WTC11 (cell line): ENCODE measurements around the gene OR6N1.

Experiments used
- ATF2 ChIP-seq: sonication (generic); formaldehyde crosslinking; IDR thresholded peaks from 2 replicates; pipeline ENCODE4 v1.8.1; 2022; ENCODE audit warnings: low read depth, missing genetic modification reagents, borderline replicate concordance
- MAX ChIP-seq: sonication (generic); formaldehyde crosslinking; IDR thresholded peaks from 2 replicates; pipeline ENCODE4 v1.8.0; 2022; ENCODE audit warnings: mild to moderate bottlenecking, missing genetic modification reagents
- SMAD3 ChIP-seq: sonication (generic); formaldehyde crosslinking; IDR thresholded peaks from 2 replicates; pipeline ENCODE4 v1.8.0; 2022; ENCODE audit warnings: missing genetic modification reagents, mild to moderate bottlenecking, borderline replicate concordance
- ZNF121 ChIP-seq: sonication (generic); formaldehyde crosslinking; IDR thresholded peaks from 2 replicates; pipeline ENCODE4 v1.8.0; 2023; ENCODE audit warnings: missing genetic modification reagents
- ZNF423 ChIP-seq: fragments of 250-450 bp; sonication (Bioruptor Pico); IDR thresholded peaks from 2 replicates; pipeline ENCODE4 v2.1.2; 2022; ENCODE audit warnings: mild to moderate bottlenecking, moderate library complexity
- ZSCAN18 ChIP-seq: fragments of 250-450 bp; sonication (Bioruptor Pico); IDR thresholded peaks from 2 replicates; pipeline ENCODE4 v2.1.2; 2022; ENCODE audit warnings: mild to moderate bottlenecking, moderate library complexity
- TF ChIP-seq, protein P1 (sequence below): fragments of 200-600 bp; IDR thresholded peaks from 2 replicates; pipeline ENCODE4 v1.8.0; 2022; ENCODE audit warnings: antibody characterized with exemption
- TF ChIP-seq, protein P2 (sequence below): sonication (generic); formaldehyde crosslinking; IDR thresholded peaks from 2 replicates; pipeline ENCODE4 v1.8.1; 2023; ENCODE audit warnings: mild to moderate bottlenecking, missing genetic modification reagents, moderate library complexity
- TF ChIP-seq, protein P3 (sequence below): sonication (generic); formaldehyde crosslinking; IDR thresholded peaks from 2 replicates; pipeline ENCODE4 v1.8.0; 2022; ENCODE audit warnings: mild to moderate bottlenecking, missing genetic modification reagents
- TF ChIP-seq, protein P4 (sequence below): sonication (generic); formaldehyde crosslinking; IDR thresholded peaks from 2 replicates; pipeline ENCODE4 v1.8.0; 2022; ENCODE audit warnings: mild to moderate bottlenecking, missing genetic modification reagents

- TF ChIP-seq, protein P1, sequence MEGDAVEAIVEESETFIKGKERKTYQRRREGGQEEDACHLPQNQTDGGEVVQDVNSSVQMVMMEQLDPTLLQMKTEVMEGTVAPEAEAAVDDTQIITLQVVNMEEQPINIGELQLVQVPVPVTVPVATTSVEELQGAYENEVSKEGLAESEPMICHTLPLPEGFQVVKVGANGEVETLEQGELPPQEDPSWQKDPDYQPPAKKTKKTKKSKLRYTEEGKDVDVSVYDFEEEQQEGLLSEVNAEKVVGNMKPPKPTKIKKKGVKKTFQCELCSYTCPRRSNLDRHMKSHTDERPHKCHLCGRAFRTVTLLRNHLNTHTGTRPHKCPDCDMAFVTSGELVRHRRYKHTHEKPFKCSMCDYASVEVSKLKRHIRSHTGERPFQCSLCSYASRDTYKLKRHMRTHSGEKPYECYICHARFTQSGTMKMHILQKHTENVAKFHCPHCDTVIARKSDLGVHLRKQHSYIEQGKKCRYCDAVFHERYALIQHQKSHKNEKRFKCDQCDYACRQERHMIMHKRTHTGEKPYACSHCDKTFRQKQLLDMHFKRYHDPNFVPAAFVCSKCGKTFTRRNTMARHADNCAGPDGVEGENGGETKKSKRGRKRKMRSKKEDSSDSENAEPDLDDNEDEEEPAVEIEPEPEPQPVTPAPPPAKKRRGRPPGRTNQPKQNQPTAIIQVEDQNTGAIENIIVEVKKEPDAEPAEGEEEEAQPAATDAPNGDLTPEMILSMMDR, result no peak
- TF ChIP-seq, protein P2, sequence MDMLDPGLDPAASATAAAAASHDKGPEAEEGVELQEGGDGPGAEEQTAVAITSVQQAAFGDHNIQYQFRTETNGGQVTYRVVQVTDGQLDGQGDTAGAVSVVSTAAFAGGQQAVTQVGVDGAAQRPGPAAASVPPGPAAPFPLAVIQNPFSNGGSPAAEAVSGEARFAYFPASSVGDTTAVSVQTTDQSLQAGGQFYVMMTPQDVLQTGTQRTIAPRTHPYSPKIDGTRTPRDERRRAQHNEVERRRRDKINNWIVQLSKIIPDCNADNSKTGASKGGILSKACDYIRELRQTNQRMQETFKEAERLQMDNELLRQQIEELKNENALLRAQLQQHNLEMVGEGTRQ, result no peak
- no peak for TF ChIP-seq SMAD3 (CRISPR knock-in tag)
- TF ChIP-seq, protein P3, sequence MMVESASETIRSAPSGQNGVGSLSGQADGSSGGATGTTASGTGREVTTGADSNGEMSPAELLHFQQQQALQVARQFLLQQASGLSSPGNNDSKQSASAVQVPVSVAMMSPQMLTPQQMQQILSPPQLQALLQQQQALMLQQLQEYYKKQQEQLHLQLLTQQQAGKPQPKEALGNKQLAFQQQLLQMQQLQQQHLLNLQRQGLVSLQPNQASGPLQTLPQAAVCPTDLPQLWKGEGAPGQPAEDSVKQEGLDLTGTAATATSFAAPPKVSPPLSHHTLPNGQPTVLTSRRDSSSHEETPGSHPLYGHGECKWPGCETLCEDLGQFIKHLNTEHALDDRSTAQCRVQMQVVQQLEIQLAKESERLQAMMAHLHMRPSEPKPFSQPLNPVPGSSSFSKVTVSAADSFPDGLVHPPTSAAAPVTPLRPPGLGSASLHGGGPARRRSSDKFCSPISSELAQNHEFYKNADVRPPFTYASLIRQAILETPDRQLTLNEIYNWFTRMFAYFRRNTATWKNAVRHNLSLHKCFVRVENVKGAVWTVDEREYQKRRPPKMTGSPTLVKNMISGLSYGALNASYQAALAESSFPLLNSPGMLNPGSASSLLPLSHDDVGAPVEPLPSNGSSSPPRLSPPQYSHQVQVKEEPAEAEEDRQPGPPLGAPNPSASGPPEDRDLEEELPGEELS, result no peak
- TF ChIP-seq, protein P4, sequence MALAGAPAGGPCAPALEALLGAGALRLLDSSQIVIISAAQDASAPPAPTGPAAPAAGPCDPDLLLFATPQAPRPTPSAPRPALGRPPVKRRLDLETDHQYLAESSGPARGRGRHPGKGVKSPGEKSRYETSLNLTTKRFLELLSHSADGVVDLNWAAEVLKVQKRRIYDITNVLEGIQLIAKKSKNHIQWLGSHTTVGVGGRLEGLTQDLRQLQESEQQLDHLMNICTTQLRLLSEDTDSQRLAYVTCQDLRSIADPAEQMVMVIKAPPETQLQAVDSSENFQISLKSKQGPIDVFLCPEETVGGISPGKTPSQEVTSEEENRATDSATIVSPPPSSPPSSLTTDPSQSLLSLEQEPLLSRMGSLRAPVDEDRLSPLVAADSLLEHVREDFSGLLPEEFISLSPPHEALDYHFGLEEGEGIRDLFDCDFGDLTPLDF (CRISPR knock-in tag), result no peak
- TF ChIP-seq ZNF423 (CRISPR knock-in tag), result no peak
- TF ChIP-seq MAX (CRISPR knock-in tag), result no peak
- TF ChIP-seq ATF2 (CRISPR knock-in tag), result no peak
- TF ChIP-seq ZNF121 (CRISPR knock-in tag), result no peak
- TF ChIP-seq ZSCAN18 (CRISPR knock-in tag), result no peak
Observed at GRCh38 chr1:158814970-158815369, 43.0 kb upstream of the OR6N1 start.
